GM10847 (cell line): ENCODE data around the gene HOXC6.

ENCODE experiments used
- POLR2A ChIP-seq: IDR thresholded peaks from 2 replicates; pipeline ENCODE4 v1.6.1; 2011; ENCODE audit not compliant: insufficient read length; ENCODE audit errors: extremely low read depth

Gene HOXC6

GRCh38 chr12:54025499-54026405 is 2.5 kb upstream of the HOXC6 start:
- no peak for TF ChIP-seq POLR2A

GRCh38 chr12:54026640-54027441 is 1.4 kb upstream of the HOXC6 start:
- TF ChIP-seq POLR2A = no peak

GRCh38 chr12:54027442-54027786 is 826 bp upstream of the HOXC6 start:
- TF ChIP-seq POLR2A = no peak

DNA sequence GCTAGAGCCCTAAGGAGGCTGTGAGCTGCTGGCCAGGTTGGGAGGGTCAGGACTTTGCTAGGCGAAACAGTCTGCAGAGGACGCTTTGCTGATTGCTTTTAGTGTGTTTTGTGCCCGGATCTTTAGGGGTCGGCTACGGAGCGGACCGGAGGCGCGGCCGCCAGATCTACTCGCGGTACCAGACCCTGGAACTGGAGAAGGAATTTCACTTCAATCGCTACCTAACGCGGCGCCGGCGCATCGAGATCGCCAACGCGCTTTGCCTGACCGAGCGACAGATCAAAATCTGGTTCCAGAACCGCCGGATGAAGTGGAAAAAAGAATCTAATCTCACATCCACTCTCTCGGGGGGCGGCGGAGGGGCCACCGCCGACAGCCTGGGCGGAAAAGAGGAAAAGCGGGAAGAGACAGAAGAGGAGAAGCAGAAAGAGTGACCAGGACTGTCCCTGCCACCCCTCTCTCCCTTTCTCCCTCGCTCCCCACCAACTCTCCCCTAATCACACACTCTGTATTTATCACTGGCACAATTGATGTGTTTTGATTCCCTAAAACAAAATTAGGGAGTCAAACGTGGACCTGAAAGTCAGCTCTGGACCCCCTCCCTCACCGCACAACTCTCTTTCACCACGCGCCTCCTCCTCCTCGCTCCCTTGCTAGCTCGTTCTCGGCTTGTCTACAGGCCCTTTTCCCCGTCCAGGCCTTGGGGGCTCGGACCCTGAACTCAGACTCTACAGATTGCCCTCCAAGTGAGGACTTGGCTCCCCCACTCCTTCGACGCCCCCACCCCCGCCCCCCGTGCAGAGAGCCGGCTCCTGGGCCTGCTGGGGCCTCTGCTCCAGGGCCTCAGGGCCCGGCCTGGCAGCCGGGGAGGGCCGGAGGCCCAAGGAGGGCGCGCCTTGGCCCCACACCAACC is 1.5 kb downstream of the HOXC6 start:
- TF ChIP-seq POLR2A = no peak

GRCh38 chr12:54030442-54030801 is 2.2 kb downstream of the HOXC6 start:
- no peak for TF ChIP-seq POLR2A

DNA sequence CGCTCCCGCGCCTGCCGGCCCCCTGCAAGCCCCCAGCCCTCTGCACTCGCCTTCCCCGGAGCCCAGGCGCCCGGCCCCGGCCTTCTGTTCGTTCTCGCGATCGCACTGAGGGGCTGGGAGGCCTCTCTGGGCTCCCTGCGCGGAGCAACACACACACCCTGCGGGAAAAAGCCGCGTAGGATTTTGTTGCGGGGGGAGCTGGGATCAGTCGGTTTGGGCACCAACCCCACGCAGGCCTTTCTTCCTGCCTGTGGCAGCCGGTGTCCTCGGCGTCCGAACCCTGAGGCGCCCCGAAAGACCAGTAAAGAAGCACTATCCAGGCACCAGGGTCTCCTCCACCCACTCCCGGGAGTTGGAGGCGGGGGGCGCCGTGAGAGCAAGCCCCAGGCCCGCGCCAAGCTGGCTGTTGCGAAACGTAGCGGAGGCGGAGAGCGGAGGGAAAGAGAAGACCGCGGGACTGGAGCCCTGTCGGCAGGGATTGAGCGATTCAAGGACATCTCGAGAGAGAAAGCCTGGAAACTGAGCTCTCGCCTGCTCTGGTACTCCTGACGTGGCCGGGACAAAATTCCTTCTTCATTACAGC is 2.7 kb downstream of the HOXC6 start:
- TF ChIP-seq POLR2A = no peak

DNA sequence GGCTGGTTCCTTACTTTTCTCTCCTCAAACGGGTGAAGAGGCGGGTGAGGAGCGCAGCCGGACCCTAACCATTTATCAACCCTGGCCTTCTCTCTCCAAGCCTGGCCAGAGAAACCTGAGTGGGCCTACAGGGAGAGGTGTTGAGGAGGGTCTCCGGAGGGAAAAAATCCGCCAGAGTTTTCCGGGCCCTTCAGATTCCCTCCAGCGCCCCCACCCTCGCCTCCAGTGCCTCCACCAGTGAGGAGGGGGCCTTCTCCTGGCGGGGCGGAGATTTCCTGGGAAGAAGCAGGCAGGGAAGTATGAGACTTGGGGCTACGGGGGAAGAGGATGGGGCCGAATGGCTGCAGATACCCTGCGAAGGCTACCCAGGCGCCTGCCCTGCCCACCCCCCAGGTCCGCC is 3.2 kb downstream of the HOXC6 start:
- TF ChIP-seq POLR2A = no peak

DNA sequence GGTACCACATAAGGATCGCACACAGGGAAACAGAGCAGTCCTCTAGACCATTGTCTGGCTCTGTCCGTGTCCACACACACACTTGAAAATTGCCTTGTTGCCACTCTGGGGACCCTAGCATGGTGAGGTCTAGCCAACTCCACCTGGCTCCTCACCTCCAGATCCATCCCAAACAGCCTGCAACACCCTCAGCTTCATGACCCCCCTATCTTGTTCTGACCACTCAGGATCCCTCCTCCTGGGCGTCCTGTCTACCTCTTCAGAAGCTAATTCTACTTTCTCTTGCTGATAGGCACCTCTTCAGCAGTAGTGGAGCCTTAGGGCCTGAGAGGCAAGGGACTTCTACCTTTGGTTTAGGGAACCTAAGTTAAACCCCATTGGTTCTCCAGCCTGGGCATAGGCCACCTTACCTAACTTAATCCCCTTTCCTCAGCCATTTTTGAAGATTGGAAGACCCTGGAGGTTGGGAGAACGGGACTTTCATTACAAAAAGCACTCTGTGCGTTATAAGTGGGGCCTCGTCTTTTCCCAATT is 3.9 kb downstream of the HOXC6 start:
- no peak for TF ChIP-seq POLR2A

- TF ChIP-seq POLR2A = no peak
These were observed 4.4 kb downstream of the HOXC6 start, which contains the start of gene HOXC5 for GRCh38 chr12:54032627-54033100. Gene HOXC5, plus strand, starts transcription at chr12:54033050. Its CDS starts 73 bp downstream, at chr12:54033123.

- TF ChIP-seq POLR2A = no peak
These were observed 5.1 kb downstream of the HOXC6 start for GRCh38 chr12:54033106-54033979.

GRCh38 chr12:54033980-54034784 is 5.9 kb downstream of the HOXC6 start:
- TF ChIP-seq POLR2A = no peak

DNA sequence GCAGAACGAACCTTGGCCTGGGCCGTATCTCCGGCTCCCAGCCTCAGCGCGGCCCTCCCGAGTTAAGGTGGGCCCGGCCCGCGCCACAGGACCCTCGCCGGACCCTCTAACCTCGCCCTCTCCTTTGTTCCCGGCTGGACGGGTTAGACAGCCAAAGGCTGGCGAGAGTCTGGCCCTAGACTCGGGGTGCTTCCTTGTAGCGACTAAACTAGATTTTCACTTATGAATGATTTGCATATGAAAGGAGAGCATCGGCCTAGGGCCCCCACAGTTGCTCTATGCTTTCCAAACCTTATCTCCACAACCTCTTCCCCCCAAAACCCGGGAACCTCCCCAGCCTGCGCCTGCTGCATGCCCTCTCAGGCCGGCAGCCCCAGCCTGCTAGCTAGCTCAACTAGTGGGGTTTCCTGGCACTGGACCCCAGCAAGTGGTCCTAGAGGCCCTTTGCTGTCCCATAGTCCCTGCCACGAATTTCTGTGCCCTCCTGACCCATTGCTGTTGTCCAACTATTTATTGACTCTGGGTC is 6.6 kb downstream of the HOXC6 start:
- TF ChIP-seq POLR2A = no peak
